Stimulated activated CD4-positive, alpha-beta T cell treated with anti-CD3 and anti-CD28 coated beads, Interleukin-1b, Interleukin-23, amount 100 ng/mL, for 1 hour (primary cell): ENCODE measurements around the gene ZFYVE28.
A peak's percentile ranks its signal among the peaks of the same experiment; 100 is the strongest.
"Not testable (repeated sequence)": the region's sequence is repeated elsewhere in the genome, so short reads cannot be mapped to it uniquely, and the experiment has no call there.

Source experiments
- DNase-seq, 2 donors: peaks; one replicate each; pipeline ENCODE4 v3.0.0-alpha.2; 2020; ENCODE audit warnings: low read depth in 2 of 2

Gene ZFYVE28

DNA sequence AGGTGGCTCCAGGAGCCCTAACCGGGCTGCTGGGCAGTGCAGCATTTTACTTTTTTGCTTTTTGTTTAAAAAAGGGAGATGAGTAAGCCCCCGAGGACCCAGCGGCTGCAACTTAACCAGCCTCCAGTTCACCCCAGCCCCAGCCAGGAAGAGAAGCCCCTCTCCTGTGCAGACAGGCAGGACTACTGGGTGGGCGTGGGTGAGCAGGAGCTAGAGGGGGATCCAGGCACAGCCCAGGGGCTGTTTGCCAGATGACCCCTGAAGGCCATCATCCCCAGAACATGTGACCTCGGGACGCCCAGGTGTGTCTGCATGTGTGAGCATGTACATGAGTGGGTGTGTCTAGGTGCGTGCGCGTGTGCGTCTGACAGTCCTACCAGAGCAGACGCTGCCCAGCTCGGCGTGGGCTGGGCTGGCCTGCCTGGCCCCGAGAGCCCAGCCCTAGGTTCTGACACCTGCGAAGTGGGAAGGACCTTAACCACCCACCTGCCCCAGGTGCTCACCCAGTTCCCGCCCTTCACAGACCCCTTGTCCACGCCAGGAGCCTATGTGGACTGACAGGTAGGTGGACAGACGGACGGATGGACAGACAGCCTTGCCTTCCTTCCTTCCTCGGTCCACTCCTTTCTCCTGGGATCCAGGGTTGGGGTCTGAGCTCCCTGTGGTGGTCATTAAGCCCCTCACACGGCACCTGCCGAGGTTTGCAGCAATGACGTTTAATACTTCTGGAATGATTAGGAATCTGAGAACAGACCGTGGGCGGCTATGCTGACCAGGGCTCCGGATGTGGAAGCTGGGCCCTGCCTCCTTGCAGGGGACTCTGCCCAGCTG lies 168.7 kb downstream of the ZFYVE28 start:
- DNase-seq: no peak

DNA sequence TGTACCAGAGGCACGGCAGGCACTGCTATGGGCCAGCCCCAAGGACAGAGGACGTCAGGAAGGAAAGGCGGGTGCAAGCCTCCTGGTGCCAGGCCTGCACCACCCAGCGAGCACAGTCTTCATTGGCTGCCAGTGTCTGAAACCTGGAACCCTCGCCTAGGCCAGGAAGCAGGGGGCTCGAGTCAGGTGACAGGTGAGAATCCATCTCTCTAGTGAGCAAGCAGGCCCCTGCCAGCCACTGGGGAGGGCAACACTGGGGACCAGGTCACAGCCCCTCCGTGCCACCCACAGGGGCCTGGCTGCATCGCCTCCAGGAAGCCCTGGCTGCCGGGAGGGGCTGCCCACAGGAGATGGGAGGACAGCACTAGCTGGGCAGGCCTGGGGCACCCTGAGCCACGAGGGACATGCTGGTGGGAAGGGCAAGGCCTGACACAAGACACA lies 169.6 kb downstream of the ZFYVE28 start:
- no peak for DNase-seq

DNA sequence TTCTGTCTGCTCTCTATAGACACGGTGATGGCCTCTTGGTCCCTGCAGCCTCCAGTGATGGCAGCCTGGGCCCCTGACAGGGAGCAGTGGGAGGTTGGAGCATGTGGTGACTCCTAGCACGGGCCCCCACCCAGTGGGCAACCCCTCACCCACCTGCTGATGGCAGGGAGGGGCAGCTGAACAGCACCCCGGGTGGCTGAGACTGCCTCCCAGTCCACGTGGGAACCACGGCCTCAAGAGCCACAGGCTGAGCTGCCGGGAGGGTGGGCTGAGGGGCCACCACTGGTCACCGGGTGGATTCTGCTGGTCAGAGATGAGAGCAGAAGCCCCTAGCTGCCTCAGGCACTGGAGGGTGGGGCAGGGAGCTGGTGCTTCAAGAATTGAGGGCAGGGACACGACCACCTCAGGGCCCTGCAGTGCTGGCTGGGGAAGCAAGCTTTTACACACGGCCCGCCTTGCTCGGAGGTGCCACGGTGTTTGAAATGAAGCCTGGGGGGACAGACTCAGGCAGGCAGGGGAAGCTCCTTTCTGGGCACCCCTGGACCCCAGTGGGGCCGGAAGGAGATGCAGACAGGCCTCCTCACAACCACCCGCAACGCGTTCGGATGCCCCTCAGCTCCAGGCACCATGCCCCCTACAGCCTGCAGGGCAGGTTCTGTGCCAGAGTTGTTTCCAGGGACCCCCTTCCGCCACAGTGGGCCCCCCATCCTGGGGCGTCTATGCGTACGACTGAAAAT lies 170.2 kb downstream of the ZFYVE28 start:
- no peak for DNase-seq

DNA sequence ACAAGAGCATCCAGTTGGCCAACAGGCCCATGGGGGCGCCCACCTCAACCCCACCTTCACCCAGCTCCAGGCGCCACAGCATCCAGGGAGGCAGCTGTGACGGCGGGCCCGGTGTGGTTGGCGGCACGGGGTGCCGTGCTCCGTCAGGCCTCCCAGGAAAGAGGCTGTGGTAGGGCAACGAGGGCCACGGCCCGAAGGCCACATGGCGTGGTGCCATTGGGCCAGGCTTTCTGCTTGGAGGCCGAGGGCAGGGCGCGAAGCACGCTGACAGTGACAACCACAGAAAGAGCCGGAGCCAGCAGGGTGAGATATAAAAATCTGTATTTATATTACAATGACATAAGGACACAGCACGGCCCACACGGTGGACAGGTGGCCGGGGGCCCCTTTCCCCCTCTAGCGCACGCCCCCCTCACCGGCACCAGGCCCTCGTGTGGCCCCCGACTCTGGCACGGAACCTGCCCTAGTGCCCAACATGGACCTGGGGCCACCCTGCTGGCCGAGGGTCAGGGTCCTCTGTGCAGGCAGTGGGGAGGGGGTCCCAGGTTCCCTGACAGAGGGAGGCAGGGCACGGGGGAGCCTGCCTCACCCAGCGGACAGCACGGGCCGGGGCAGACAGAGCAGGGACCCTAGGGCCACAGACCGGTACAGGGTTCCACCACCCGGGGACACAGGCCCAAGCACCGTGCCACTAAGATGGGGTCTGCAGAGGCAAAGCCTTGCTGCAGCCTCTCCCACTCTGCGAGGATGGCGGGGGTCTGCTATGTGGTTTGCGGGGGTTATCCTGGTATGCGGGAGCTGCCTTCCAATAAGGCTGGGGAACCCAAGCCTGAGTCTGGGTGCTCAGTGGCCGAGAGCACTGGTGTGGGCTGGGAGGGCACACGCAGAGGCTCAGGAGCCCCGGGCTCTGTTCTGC lies 171.1 kb downstream of the ZFYVE28 start:
- no peak for DNase-seq

DNA sequence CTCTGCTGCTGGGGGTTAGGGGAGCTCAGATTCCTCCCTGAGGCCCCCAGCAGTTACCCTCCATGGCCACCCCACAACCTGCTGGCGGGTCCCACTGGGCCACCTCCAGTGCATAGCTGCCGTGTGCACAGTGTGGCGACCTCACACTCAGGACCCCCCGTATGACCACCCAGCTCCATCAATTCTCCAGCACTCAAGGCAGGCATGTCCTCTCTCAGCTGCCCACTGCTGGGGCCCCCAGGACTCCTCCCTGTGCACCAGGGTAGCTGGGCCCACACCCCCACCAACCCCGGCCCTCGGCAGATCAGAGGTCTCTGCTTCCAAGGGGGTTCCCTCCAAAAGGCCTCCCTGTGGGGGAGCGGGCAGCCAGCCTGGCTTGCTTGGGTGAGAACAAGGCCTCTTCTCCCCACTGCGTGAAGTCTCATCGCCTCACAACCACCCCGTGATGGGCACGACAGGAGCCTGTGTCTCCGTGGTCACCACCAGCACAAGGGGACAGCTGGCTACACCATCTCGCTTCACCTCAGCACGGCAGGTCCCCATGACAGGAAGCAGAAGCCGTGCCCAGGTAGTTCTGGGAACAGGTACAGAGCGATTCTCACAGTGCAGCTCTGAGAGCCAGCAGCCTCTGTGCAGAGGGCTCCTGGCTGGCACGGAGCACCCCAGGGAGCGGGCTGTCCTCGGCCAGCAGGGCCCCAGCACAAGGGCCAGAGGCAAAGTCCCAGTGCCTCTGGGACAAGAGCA lies 171.9 kb downstream of the ZFYVE28 start:
- no peak for DNase-seq

DNA sequence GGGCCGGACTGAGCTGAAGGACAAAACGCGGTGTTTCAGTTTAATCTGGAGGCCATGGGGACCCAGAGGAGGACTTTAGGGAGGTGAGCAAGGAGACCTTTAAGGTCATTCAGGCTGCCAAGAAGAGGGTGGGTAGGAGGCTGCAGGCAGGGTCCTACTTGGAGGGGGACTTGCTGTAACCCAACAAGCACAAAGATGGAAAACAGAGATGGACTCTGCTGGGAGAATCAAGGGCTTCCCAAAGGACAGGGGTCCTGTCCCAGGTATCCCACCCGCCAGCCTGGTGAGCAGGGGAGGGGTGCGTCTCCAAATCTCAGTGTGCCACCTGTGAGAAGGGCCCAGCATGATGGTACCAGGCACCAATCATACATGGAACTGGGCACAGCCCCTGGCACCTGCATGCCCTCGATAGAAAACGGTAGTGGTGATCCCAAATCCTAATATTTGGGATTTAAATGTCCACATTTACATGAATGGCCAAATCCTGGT lies 172.6 kb downstream of the ZFYVE28 start:
- no peak for DNase-seq

GRCh38 chr4:2245057-2245786 lies 173.2 kb downstream of the ZFYVE28 start:
- no peak for DNase-seq

- DNase-seq: no peak
Observed at GRCh38 chr4:2243681-2244380, 174.6 kb downstream of the ZFYVE28 start.

- DNase-seq: peak; percentile 98 to 99
Observed at GRCh38 chr4:2241410-2242353, 176.8 kb downstream of the ZFYVE28 start, which contains the start of the genes HAUS3 and POLN. Gene HAUS3 (minus strand): TSS chr4:2242121. CDS start chr4:2240946, 1,175 bp downstream. Gene POLN (minus strand): TSS chr4:2242121. CDS start chr4:2229231, 12,890 bp downstream.

- no peak for DNase-seq
Observed at GRCh38 chr4:2241003-2241402, 177.4 kb downstream of the ZFYVE28 start.

- no peak for DNase-seq
Observed at GRCh38 chr4:2236944-2237666, 181.3 kb downstream of the ZFYVE28 start.

DNA sequence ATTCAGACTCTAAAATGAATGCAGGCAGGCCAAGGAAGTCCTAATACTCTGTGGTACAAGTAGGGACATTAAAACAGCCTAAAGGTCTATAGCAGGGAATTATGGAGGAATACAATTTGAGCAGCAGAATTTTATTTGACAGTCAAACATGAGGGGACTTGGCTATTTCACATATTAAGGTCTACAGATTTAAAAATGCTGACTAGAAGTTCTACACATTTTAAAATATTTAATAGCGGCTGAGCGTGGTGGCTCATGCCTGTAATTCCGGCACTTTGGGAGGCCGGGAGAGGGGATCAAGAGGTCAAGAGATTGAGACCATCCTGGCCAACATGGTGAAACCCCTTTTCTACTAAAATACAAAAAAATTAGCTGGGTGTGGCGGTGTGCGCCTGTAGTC lies 187.4 kb downstream of the ZFYVE28 start:
- DNase-seq: no peak

- no peak for DNase-seq
Observed at GRCh38 chr4:2226261-2226660, 192.2 kb downstream of the ZFYVE28 start.

- DNase-seq: no peak
Observed at GRCh38 chr4:2222838-2223237, 195.6 kb downstream of the ZFYVE28 start.

- DNase-seq: not testable (repeated sequence)
Observed at GRCh38 chr4:2221378-2221777, 197.1 kb downstream of the ZFYVE28 start.

- DNase-seq: peak; percentile 60 to 62
Observed at GRCh38 chr4:2220016-2220630, 198.3 kb downstream of the ZFYVE28 start.
